Suppressor macrophage (primary cell): ENCODE data around the gene OTC.

Experiments used
- DNase-seq, 4 experiments: peaks; one replicate each; pipeline ENCODE4 v3.0.0-alpha.2; 2020 to 2022

Gene OTC

DNA sequence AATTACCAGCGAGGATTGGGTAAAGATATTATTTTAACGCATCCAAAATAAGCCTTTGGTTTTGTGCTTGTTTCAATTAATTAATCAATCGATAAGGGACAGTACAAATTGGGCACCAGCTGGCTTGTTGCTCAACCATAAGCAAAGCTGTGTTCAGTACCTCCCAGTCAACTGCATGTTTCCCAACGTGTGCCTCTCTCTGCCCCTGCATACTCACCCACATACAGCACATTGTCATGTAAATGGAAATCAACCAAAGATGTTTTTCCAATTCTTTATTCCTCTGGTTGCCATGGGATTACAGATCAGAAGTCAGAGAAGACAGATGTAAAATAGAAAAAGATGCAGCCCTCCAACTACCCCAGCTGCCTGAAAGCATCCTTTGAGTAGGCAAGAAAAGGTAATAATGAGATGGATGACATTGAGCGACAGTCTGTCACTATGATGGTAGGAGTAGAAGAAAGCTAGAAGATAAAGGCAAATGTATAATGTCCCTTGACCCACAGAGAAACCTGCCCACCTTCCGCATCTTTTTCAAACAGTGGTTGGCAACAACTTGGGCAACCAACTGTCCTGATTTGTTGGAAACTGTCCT, 116.3 kb downstream of the OTC start:
- DNase-seq, result no peak
